ENCODE measurements around the gene ANKRD40CL. TPM values are rescaled to one million over a fixed set of nuclear protein-coding genes. Genes with fewer than 3 reads are reported as not detected.

Gene ANKRD40CL
- total and polyA plus RNA-seq, 4 donors, result 0.63 TPM; not detected in 3

GRCh38 chr17:50778471-50778870 lies 11.2 kb upstream of the ANKRD40CL start:
- DNase-seq (ENCODE audit: low read depth in 4 of 6, low spot score in 6 of 6), result no peak
- no peaks in the 10 kb centered on the region for H3K36me3 ChIP-seq (ENCODE audit: control insufficient read depth, insufficient read depth, low read length)
- H3K4me3 ChIP-seq (ENCODE audit: low read depth, low read length), result no peak overlapping the region
- peaks cover 5% of the 10 kb centered on the region for H3K4me1 ChIP-seq (ENCODE audit: control insufficient read depth, insufficient read depth, low read length)
- WGBS (ENCODE audit: insufficient coverage), result 100% methylated on average over 1 of the region's 8 CpGs
- peaks cover 4% of the 10 kb centered on the region for H3K27me3 ChIP-seq (ENCODE audit: control insufficient read depth, insufficient read depth, low read length)
- H3K27ac ChIP-seq (ENCODE audit: low read depth, low read length), result no peak overlapping the region
- H3K9me3 ChIP-seq (ENCODE audit: control insufficient read depth, insufficient read depth, low read length), result no peaks in the 10 kb centered on the region

GRCh38 chr17:50775926-50776325 lies 8.6 kb upstream of the ANKRD40CL start:
- peak in 1 of 6 donors; percentile 81 for DNase-seq (ENCODE audit: low read depth in 4 of 6, low spot score in 6 of 6)
- H3K4me3 ChIP-seq (ENCODE audit: low read depth, low read length), result no peak overlapping the region
- H3K4me1 ChIP-seq (ENCODE audit: control insufficient read depth, insufficient read depth, low read length), result no peaks in the 10 kb centered on the region
- no peaks in the 10 kb centered on the region for H3K27me3 ChIP-seq (ENCODE audit: control insufficient read depth, insufficient read depth, low read length)
- WGBS (ENCODE audit: insufficient coverage), result 93% methylated on average over 3 of the region's 3 CpGs
- no peaks in the 10 kb centered on the region for H3K36me3 ChIP-seq (ENCODE audit: control insufficient read depth, insufficient read depth, low read length)
- no peaks in the 10 kb centered on the region for H3K9me3 ChIP-seq (ENCODE audit: control insufficient read depth, insufficient read depth, low read length)
- no peak overlapping the region for H3K27ac ChIP-seq (ENCODE audit: low read depth, low read length)

- Histone ChIP-seq H3K36me3 (ENCODE audit: control insufficient read depth, insufficient read depth, low read length) (no peaks in the 10 kb centered on the region), H3K27me3 (ENCODE audit: control insufficient read depth, insufficient read depth, low read length) (no peaks in the 10 kb centered on the region), H3K4me3 (ENCODE audit: low read depth, low read length) (no peak overlapping the region), H3K4me1 (ENCODE audit: control insufficient read depth, insufficient read depth, low read length) (no peaks in the 10 kb centered on the region), H3K27ac (ENCODE audit: low read depth, low read length) (no peak overlapping the region), H3K9me3 (ENCODE audit: control insufficient read depth, insufficient read depth, low read length) (no peaks in the 10 kb centered on the region)
- 98% methylated on average over 5 of the region's 7 CpGs for WGBS (ENCODE audit: insufficient coverage)
- DNase-seq (ENCODE audit: low read depth in 4 of 6, low spot score in 6 of 6), result no peak
Observed at GRCh38 chr17:50774225-50774803, 7.0 kb upstream of the ANKRD40CL start.

- no peak for DNase-seq (ENCODE audit: low read depth in 4 of 6, low spot score in 6 of 6)
- Histone ChIP-seq H3K27ac (ENCODE audit: low read depth, low read length) (no peak overlapping the region), H3K27me3 (ENCODE audit: control insufficient read depth, insufficient read depth, low read length) (no peaks in the 10 kb centered on the region), H3K36me3 (ENCODE audit: control insufficient read depth, insufficient read depth, low read length) (no peaks in the 10 kb centered on the region), H3K4me3 (ENCODE audit: low read depth, low read length) (no peak overlapping the region), H3K9me3 (ENCODE audit: control insufficient read depth, insufficient read depth, low read length) (no peaks in the 10 kb centered on the region), H3K4me1 (ENCODE audit: control insufficient read depth, insufficient read depth, low read length) (no peaks in the 10 kb centered on the region)
- 66% methylated on average over 13 of the region's 15 CpGs for WGBS (ENCODE audit: insufficient coverage)
Observed at GRCh38 chr17:50771991-50772785, 4.9 kb upstream of the ANKRD40CL start.

GRCh38 chr17:50770346-50770745 lies 3.0 kb upstream of the ANKRD40CL start:
- H3K9me3 ChIP-seq (ENCODE audit: control insufficient read depth, insufficient read depth, low read length), result no peaks in the 10 kb centered on the region
- 25% methylated on average over 1 of the region's 2 CpGs for WGBS (ENCODE audit: insufficient coverage)
- H3K4me3 ChIP-seq (ENCODE audit: low read depth, low read length), result no peak overlapping the region
- H3K27ac ChIP-seq (ENCODE audit: low read depth, low read length), result no peak overlapping the region
- no peaks in the 10 kb centered on the region for H3K4me1 ChIP-seq (ENCODE audit: control insufficient read depth, insufficient read depth, low read length)
- peak in 1 of 6 donors; percentile 90 for DNase-seq (ENCODE audit: low read depth in 4 of 6, low spot score in 6 of 6)
- no peaks in the 10 kb centered on the region for H3K36me3 ChIP-seq (ENCODE audit: control insufficient read depth, insufficient read depth, low read length)
- H3K27me3 ChIP-seq (ENCODE audit: control insufficient read depth, insufficient read depth, low read length), result no peaks in the 10 kb centered on the region

- Histone ChIP-seq H3K9me3 (ENCODE audit: control insufficient read depth, insufficient read depth, low read length) (no peaks in the 10 kb centered on the region), H3K27me3 (ENCODE audit: control insufficient read depth, insufficient read depth, low read length) (no peaks in the 10 kb centered on the region), H3K4me1 (ENCODE audit: control insufficient read depth, insufficient read depth, low read length) (no peaks in the 10 kb centered on the region), H3K36me3 (ENCODE audit: control insufficient read depth, insufficient read depth, low read length) (no peaks in the 10 kb centered on the region), H3K27ac (ENCODE audit: low read depth, low read length) (no peak overlapping the region), H3K4me3 (ENCODE audit: low read depth, low read length) (no peak overlapping the region)
- no peak for DNase-seq (ENCODE audit: low read depth in 4 of 6, low spot score in 6 of 6)
- 82% methylated on average over 6 of the region's 8 CpGs for WGBS (ENCODE audit: insufficient coverage)
Observed at GRCh38 chr17:50769884-50770283, 2.6 kb upstream of the ANKRD40CL start.

- WGBS (ENCODE audit: insufficient coverage), result 87% methylated on average over 5 of the region's 7 CpGs
- H3K36me3 ChIP-seq (ENCODE audit: control insufficient read depth, insufficient read depth, low read length), result no peaks in the 10 kb centered on the region
- H3K27me3 ChIP-seq (ENCODE audit: control insufficient read depth, insufficient read depth, low read length), result no peaks in the 10 kb centered on the region
- H3K9me3 ChIP-seq (ENCODE audit: control insufficient read depth, insufficient read depth, low read length), result no peaks in the 10 kb centered on the region
- H3K4me3 ChIP-seq (ENCODE audit: low read depth, low read length), result no peak overlapping the region
- H3K27ac ChIP-seq (ENCODE audit: low read depth, low read length), result no peak overlapping the region
- no peaks in the 10 kb centered on the region for H3K4me1 ChIP-seq (ENCODE audit: control insufficient read depth, insufficient read depth, low read length)
- DNase-seq (ENCODE audit: low read depth in 4 of 6, low spot score in 6 of 6), result no peak
Observed at GRCh38 chr17:50768346-50768761, 1.0 kb upstream of the ANKRD40CL start.

- no peaks in the 10 kb centered on the region for H3K36me3 ChIP-seq (ENCODE audit: control insufficient read depth, insufficient read depth, low read length)
- no peak overlapping the region for H3K4me3 ChIP-seq (ENCODE audit: low read depth, low read length)
- no peak for DNase-seq (ENCODE audit: low read depth in 4 of 6, low spot score in 6 of 6)
- no peaks in the 10 kb centered on the region for H3K4me1 ChIP-seq (ENCODE audit: control insufficient read depth, insufficient read depth, low read length)
- H3K27me3 ChIP-seq (ENCODE audit: control insufficient read depth, insufficient read depth, low read length), result no peaks in the 10 kb centered on the region
- WGBS (ENCODE audit: insufficient coverage), result 64% methylated on average over 6 of the region's 7 CpGs
- no peaks in the 10 kb centered on the region for H3K9me3 ChIP-seq (ENCODE audit: control insufficient read depth, insufficient read depth, low read length)
- H3K27ac ChIP-seq (ENCODE audit: low read depth, low read length), result no peak overlapping the region
Observed at GRCh38 chr17:50767030-50767429, 288 bp downstream of the ANKRD40CL start.

- Histone ChIP-seq H3K27me3 (ENCODE audit: control insufficient read depth, insufficient read depth, low read length) (no peaks in the 10 kb centered on the region), H3K4me1 (ENCODE audit: control insufficient read depth, insufficient read depth, low read length) (no peaks in the 10 kb centered on the region), H3K4me3 (ENCODE audit: low read depth, low read length) (no peak overlapping the region), H3K27ac (ENCODE audit: low read depth, low read length) (no peak overlapping the region), H3K36me3 (ENCODE audit: control insufficient read depth, insufficient read depth, low read length) (no peaks in the 10 kb centered on the region), H3K9me3 (ENCODE audit: control insufficient read depth, insufficient read depth, low read length) (no peaks in the 10 kb centered on the region)
- no peak for DNase-seq (ENCODE audit: low read depth in 4 of 6, low spot score in 6 of 6)
- 78% methylated on average over 9 of the region's 10 CpGs for WGBS (ENCODE audit: insufficient coverage)
Observed at GRCh38 chr17:50766222-50767023, 895 bp downstream of the ANKRD40CL start.

All from spinal cord (tissue), 10 donors.